Heart right ventricle (tissue), 16 donors: ENCODE data around the gene PIP5K1B. TPM values are rescaled to one million over a fixed set of nuclear protein-coding genes. Genes with fewer than 3 reads are reported as not detected.

Source experiments
- ATAC-seq, 8 donors: fragments of 200-7000 bp; cut with Tn5 transposase; one replicate each; pipeline ENCODE4 v1.9.1; 2020; ENCODE audit warnings: mild to moderate bottlenecking in 8 of 8, moderate library complexity in 8 of 8, moderate number of reproducible peaks in 1 of 8
- DNase-seq, 2 donors: peaks; one replicate each; pipeline ENCODE4 v3.0.0-alpha.2; 2020
- H3K27ac ChIP-seq, 10 donors: fragments of 200-600 bp; sonication (generic) in 2 of 10; one replicate each; pipeline versions ENCODE4 v1.5.0 to v1.8.0; 2020 to 2022; ENCODE audit warnings: mild to moderate bottlenecking in 3 of 10
- H3K27me3 ChIP-seq, 7 donors: fragments of 200-600 bp; one replicate each; pipeline ENCODE4 v1.8.0; 2021 to 2022; ENCODE audit warnings: mild to moderate bottlenecking in 2 of 7
- H3K36me3 ChIP-seq, 9 donors: fragments of 200-600 bp; sonication (generic) in 1 of 9; one replicate each; pipeline versions ENCODE4 v1.5.0 to v1.8.0; 2020 to 2022; ENCODE audit warnings: mild to moderate bottlenecking in 2 of 9
- H3K4me1 ChIP-seq, 9 donors: fragments of 200-600 bp; sonication (generic) in 1 of 9; one replicate each; pipeline versions ENCODE4 v1.5.0 to v1.8.0; 2020 to 2022; ENCODE audit warnings: mild to moderate bottlenecking in 4 of 9
- H3K4me3 ChIP-seq, 10 donors: fragments of 200-600 bp; sonication (generic) in 2 of 10; one replicate each; pipeline versions ENCODE4 v1.5.0 to v1.8.0; 2020 to 2022; ENCODE audit warnings: mild to moderate bottlenecking in 7 of 10, moderate library complexity in 2 of 10
- H3K9me3 ChIP-seq, 11 donors: fragments of 200-600 bp in 10 of 11; sonication (generic) in 2 of 11; one replicate each; pipeline versions ENCODE4 v1.5.0 to v1.8.0; 2013 to 2022; ENCODE audit warnings: mild to moderate bottlenecking in 2 of 11, control low read depth in 1 of 11, moderate library complexity in 1 of 11
- CTCF ChIP-seq, 9 donors: fragments of 200-600 bp; sonication (generic) in 2 of 9; IDR thresholded peaks; one replicate each; pipeline versions ENCODE4 v1.5.0 to v1.8.0; 2021 to 2022; ENCODE audit warnings: antibody characterized with exemption in 9 of 9, mild to moderate bottlenecking in 5 of 9, moderate library complexity in 1 of 9
- WGBS, 2 donors: extraction: QIAGEN DNeasy Blood & Tissue Kit; methylation state at CpG; one replicate each; pipeline ENCODE4 v1.1.7; 2013; ENCODE audit warnings: inconsistent platforms in 1 of 2; 5-methylcytosine and 5-hydroxymethylcytosine counted together
- intact Hi-C, 10 donors: fragments of 100-400 bp; cut with DNase I; formaldehyde crosslinking; loops; one replicate each; pipeline versions ENCODE4 v1.11.1 to v1.14.2; 2022
- polyA plus RNA-seq, 2 donors: library from polyadenylated mRNA; stranded (reverse); fragments of 200-250 nt; gene quantifications; one replicate each; pipeline ENCODE4 v1.2.3, GENCODE V29; 2013
- total RNA-seq, 10 donors: library from RNA; stranded (reverse); fragmentation: NEBNext Ultra II Directional in 3 of 10; extraction: Animal tissue kit (Norgen Biotek cat#: 25700) in 3 of 10; gene quantifications; one replicate each; pipeline versions ENCODE4 v1.2.1 to v1.2.4, GENCODE V29; 2021 to 2023
- donor health status: Arrhythmogenic right ventricular cardiomyopathy.
- donor health status: ischemic (EF 13 %, LVEDD 7.1; RV severe dilation, severe dysfunction).
- donor health status: healthy with polysubstance abuse.
- donor health status: DM: no; HTN: yes; CAD: no.
- donor health status: DM: no; HTN: no; CAD: no.
- donor health status: ischemic (EF 25% LVEDD 6.9; RV normal size, moderate dysfunction).
- donor health status: ischemic (EF 25% LVEDD 5.7; RV mildly dilated, moderate dysfunction).
- donor health status: healthy.
- donor health status: DM: yes; HTN: yes; CAD: no.
- donor health status: Ischemic cardiomyopathy.
- donor health status: ischemic (EF 35%, LVEDD 5.7; RV mildly dilated, moderate dysfunction).
- donor health status: nonischemic (EF 11% LVEDD 7.7; RV severe dilation, severe dysfunction).
- donor health status: DM: yes; HTN: yes; CAD: no.
- donor health status: PGD.
- donor health status: ischemic (EF 29% LVEDD 5.4; RV normal size, mild dysfunction).
- donor health status: nonischemic (EF 23%, LVEDD 6.1; RV moderate dilation, normal function).

PIP5K1B gene
- total and polyA plus RNA-seq, 12 donors: 5.6 to 90.8 (median 48.1) TPM

GRCh38 chr9:68797116-68797515 is 92.1 kb downstream of the PIP5K1B start:
- Histone ChIP-seq H3K27ac (no peak overlapping the region), H3K36me3 (no peaks in the 10 kb centered on the region), H3K4me1 (peaks cover 0 to 20% (median 9%) of the 10 kb centered on the region in 9 donors), H3K9me3 (no peaks in the 10 kb centered on the region), H3K4me3 (no peak overlapping the region), H3K27me3 (no peaks in the 10 kb centered on the region)
- WGBS, 2 donors: 81 to 85% methylated on average over 3 of the region's 3 CpGs
- TF ChIP-seq CTCF (IDR thresholded peaks at IDR 0.05): no peak
- intact Hi-C loops: loop anchor here in 1 of 10 donors (10.0 kb wide), 1 partner anchor 208 kb away; no protein-coding TSS in a partner anchor
- DNase-seq: no peak
- no peak for ATAC-seq

DNA sequence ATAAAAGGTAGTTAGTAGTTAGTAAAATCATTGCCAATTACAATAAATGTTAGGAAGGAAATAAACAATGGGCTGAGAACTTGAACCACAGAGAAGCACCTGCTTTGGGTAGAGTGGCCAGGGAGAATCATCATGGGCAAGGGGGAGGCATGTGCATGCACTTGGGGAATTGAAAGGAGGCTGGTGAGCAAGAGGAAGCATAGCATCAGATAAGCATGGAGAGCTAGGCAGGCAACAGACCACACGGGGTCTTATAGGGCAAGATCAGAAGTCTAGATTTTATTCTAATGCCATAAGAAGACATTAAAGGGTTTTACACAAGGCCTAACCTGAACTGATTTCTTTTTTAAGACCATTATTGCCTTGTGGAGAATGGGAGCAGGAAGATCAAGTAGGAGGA is 93.4 kb downstream of the PIP5K1B start:
- 43 to 53% methylated on average over 1 of the region's 1 CpG for WGBS, 2 donors
- Histone ChIP-seq H3K9me3 (no peaks in the 10 kb centered on the region), H3K4me1 (peaks cover 0 to 22% (median 10%) of the 10 kb centered on the region in 9 donors), H3K36me3 (no peaks in the 10 kb centered on the region), H3K27me3 (no peaks in the 10 kb centered on the region), H3K27ac (no peak overlapping the region), H3K4me3 (no peak overlapping the region)
- no peak for ATAC-seq
- no peak for TF ChIP-seq CTCF (IDR thresholded peaks at IDR 0.05)
- intact Hi-C loops: loop anchor here in 1 of 10 donors (10.0 kb wide), 1 partner anchor 206 kb away; no protein-coding TSS in a partner anchor
- no peak for DNase-seq

DNA sequence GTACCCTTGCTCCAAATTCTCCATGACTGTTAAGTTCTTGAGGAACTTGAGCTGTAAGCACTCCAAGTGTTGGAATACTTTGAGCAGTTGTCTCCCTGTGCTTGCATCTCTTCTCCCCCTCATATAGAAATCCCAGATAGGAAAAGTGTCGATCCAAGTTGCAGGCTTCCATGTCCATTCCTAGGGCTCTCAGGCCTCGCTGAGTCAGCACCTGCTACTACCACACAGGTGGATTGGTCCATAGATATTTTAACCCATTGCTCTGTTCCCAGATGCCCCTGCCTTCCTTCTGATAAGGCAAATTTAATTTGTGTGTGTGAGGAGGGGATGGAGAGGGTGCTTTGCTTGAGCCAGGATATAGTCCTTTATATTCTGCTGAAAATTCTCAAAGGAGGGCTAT is 95.8 kb downstream of the PIP5K1B start:
- no peaks in the 10 kb centered on the region for H3K27me3 ChIP-seq
- ATAC-seq (no peak), DNase-seq (no peak)
- H3K4me3 ChIP-seq: no peak overlapping the region
- H3K36me3 ChIP-seq: no peaks in the 10 kb centered on the region
- no peak overlapping the region for H3K27ac ChIP-seq
- 75 to 81% methylated on average over 2 of the region's 2 CpGs for WGBS, 2 donors
- no peak for TF ChIP-seq CTCF (IDR thresholded peaks at IDR 0.05)
- H3K4me1 ChIP-seq: peaks cover 0 to 29% (median 18%) of the 10 kb centered on the region in 9 donors
- intact Hi-C loops: no loop called here
- H3K9me3 ChIP-seq: no peaks in the 10 kb centered on the region

GRCh38 chr9:68802525-68803015 is 97.5 kb downstream of the PIP5K1B start:
- Histone ChIP-seq H3K36me3 (no peaks in the 10 kb centered on the region), H3K27ac (no peak overlapping the region), H3K4me3 (no peak overlapping the region), H3K4me1 (peaks cover 4 to 44% (median 24%) of the 10 kb centered on the region in 9 donors), H3K27me3 (no peaks in the 10 kb centered on the region), H3K9me3 (no peaks in the 10 kb centered on the region)
- DNase-seq (no peak), ATAC-seq (no peak)
- intact Hi-C loops: no loop called here
- no peak for TF ChIP-seq CTCF (IDR thresholded peaks at IDR 0.05)
- WGBS, 2 donors: 56 to 63% methylated on average over 6 of the region's 6 CpGs
